GM23338 (cell line): ENCODE data around the gene UNC5A. TPM values are rescaled to one million over a fixed set of nuclear protein-coding genes. Genes with fewer than 3 reads are reported as not detected.

ENCODE experiments used
- ATAC-seq: fragments of 200-7000 bp; cut with Tn5 transposase; 3 replicates; pipeline ENCODE4 v1.9.1; 2020
- DNase-seq: peaks from one replicate; pipeline ENCODE4 v3.0.0-alpha.2; 2015; ENCODE audit warnings: low spot score
- H2AFZ ChIP-seq: fragments of 200-600 bp; sonication (generic); 2 replicates; pipeline ENCODE4 v1.8.0; 2016; ENCODE audit warnings: antibody characterized with exemption, mild to moderate bottlenecking, moderate library complexity
- H3F3A ChIP-seq: fragments of 200-600 bp; sonication (generic); replicated peaks from 2 replicates; pipeline ENCODE4 v1.8.0; 2017; ENCODE audit warnings: antibody characterized with exemption, mixed run types, low read depth
- H3K27ac ChIP-seq: fragments of 200-600 bp; sonication (generic); 2 replicates; pipeline ENCODE4 v1.6.1; 2016; ENCODE audit warnings: low read depth
- H3K27me3 ChIP-seq: fragments of 200-600 bp; sonication (generic); 2 replicates; pipeline ENCODE4 v1.8.0; 2016; ENCODE audit warnings: mild to moderate bottlenecking, mixed run types, moderate library complexity; ENCODE audit not compliant: insufficient read depth
- H3K36me3 ChIP-seq: fragments of 200-600 bp; sonication (generic); 2 replicates; pipeline ENCODE4 v1.8.0; 2016; ENCODE audit warnings: mild to moderate bottlenecking; ENCODE audit not compliant: insufficient read depth
- H3K4me1 ChIP-seq: fragments of 200-600 bp; sonication (generic); 2 replicates; pipeline ENCODE4 v1.8.0; 2016; ENCODE audit warnings: mild to moderate bottlenecking, moderate library complexity; ENCODE audit not compliant: insufficient read depth
- H3K4me2 ChIP-seq: fragments of 200-600 bp; sonication (generic); 2 replicates; pipeline ENCODE4 v1.7.1; 2017; ENCODE audit warnings: mixed run types
- H3K4me3 ChIP-seq: fragments of 200-600 bp; sonication (generic); 2 replicates; pipeline ENCODE4 v1.6.1; 2016; ENCODE audit warnings: mixed run types
- H3K79me2 ChIP-seq: fragments of 200-600 bp; sonication (generic); replicated peaks from 2 replicates; pipeline ENCODE4 v1.8.0; 2017; ENCODE audit warnings: mild to moderate bottlenecking; ENCODE audit not compliant: insufficient read depth
- H3K9me2 ChIP-seq: fragments of 200-600 bp; sonication (generic); 2 replicates; pipeline ENCODE4 v1.8.0; 2017; ENCODE audit not compliant: insufficient read depth
- H4K20me1 ChIP-seq: fragments of 200-600 bp; sonication (generic); replicated peaks from 2 replicates; pipeline ENCODE4 v1.8.0; 2017; ENCODE audit warnings: mild to moderate bottlenecking; ENCODE audit not compliant: insufficient read depth
- H3K27ac Mint-ChIP-seq: 2 replicates; pipeline ENCODE4 v1.8.0; 2020; ENCODE audit warnings: inconsistent platforms, mild to moderate bottlenecking, moderate library complexity, mixed read lengths
- H3K27me3 Mint-ChIP-seq: 3 replicates; pipeline ENCODE4 v1.8.0; 2022; ENCODE audit warnings: low read depth, mild to moderate bottlenecking, moderate library complexity, mixed read lengths, inconsistent platforms; ENCODE audit not compliant: insufficient read depth, poor library complexity
- H3K36me3 Mint-ChIP-seq: 3 replicates; pipeline ENCODE4 v1.8.0; 2021; ENCODE audit warnings: low read depth, mild to moderate bottlenecking, inconsistent platforms, moderate library complexity, mixed read lengths
- H3K4me1 Mint-ChIP-seq: 3 replicates; pipeline ENCODE4 v1.8.0; 2020; ENCODE audit warnings: mild to moderate bottlenecking, inconsistent platforms, mixed read lengths
- H3K4me3 Mint-ChIP-seq: 3 replicates; pipeline ENCODE4 v1.8.0; 2021; ENCODE audit warnings: moderate library complexity, mild to moderate bottlenecking, inconsistent platforms, mixed read lengths
- H3K9me3 Mint-ChIP-seq: 3 replicates; pipeline ENCODE4 v1.8.0; 2020; ENCODE audit warnings: moderate library complexity, mild to moderate bottlenecking, inconsistent platforms, mixed read lengths
- JUNB ChIP-seq: IDR thresholded peaks from one replicate; pipeline ENCODE4 v1.6.1; 2016; ENCODE audit warnings: antibody characterized with exemption; ENCODE audit not compliant: unreplicated experiment
- NANOG ChIP-seq: IDR thresholded peaks from 2 replicates; pipeline ENCODE4 v1.6.1; 2016; ENCODE audit warnings: antibody characterized with exemption, borderline replicate concordance
- POLR2AphosphoS5 ChIP-seq: IDR thresholded peaks from 2 replicates; pipeline ENCODE4 v1.6.1; 2016; ENCODE audit warnings: antibody characterized with exemption, low read depth
- STAT1 ChIP-seq: IDR thresholded peaks from one replicate; pipeline ENCODE4 v1.6.1; 2016; ENCODE audit warnings: antibody characterized with exemption; ENCODE audit not compliant: unreplicated experiment
- ZNF114 ChIP-seq: fragments of 250-450 bp; sonication (Bioruptor Pico); IDR thresholded peaks from 2 replicates; pipeline ENCODE4 v1.5.0; 2020; ENCODE audit warnings: mild to moderate bottlenecking, moderate library complexity
- ZNF331 ChIP-seq: fragments of 250-450 bp; sonication (Bioruptor Pico); IDR thresholded peaks from 2 replicates; pipeline ENCODE4 v1.5.0; 2020; ENCODE audit warnings: low read depth, mild to moderate bottlenecking, moderate library complexity
- ZNF462 ChIP-seq: fragments of 250-450 bp; sonication (Bioruptor Pico); IDR thresholded peaks from 2 replicates; pipeline ENCODE4 v1.5.0; 2020; ENCODE audit warnings: mild to moderate bottlenecking, moderate library complexity
- polyA plus RNA-seq: library from polyadenylated mRNA; unstranded; fragments of >200 nt; fragmentation: Nextera tagmentation; extraction: Ambion mirVana; gene quantifications from 2 replicates; pipeline ENCODE4 v1.2.1, GENCODE V29; 2016
- total RNA-seq: library from RNA; depleted of rRNA; stranded (reverse); fragments of >200 nt; shearing (Covaris generic); gene quantifications from 2 replicates; pipeline ENCODE4 v1.2.3, GENCODE V29; 2014
- TF ChIP-seq, protein P1 (sequence below): IDR thresholded peaks from 2 replicates; pipeline ENCODE4 v1.6.1; 2016; ENCODE audit warnings: antibody characterized with exemption
- TF ChIP-seq, protein P2 (sequence below): IDR thresholded peaks from one replicate; pipeline ENCODE4 v1.6.1; 2018; ENCODE audit warnings: antibody characterized with exemption; ENCODE audit not compliant: unreplicated experiment

UNC5A gene
- total and polyA plus RNA-seq, 2 experiments from 2014 or later = 0.92 to 3.9 TPM

GRCh38 chr5:176901260-176902101 lies 91.1 kb downstream of the UNC5A start:
- H3K27ac Mint-ChIP-seq = peak overlapping the region; percentile 63; the same call in 1 of the 2 replicates
- no peaks in the 10 kb centered on the region for H3K79me2 ChIP-seq
- H2AFZ ChIP-seq = no peak overlapping the region
- no peaks in the 10 kb centered on the region for H3F3A ChIP-seq
- no peak for DNase-seq
- no peak overlapping the region for H3K4me3 ChIP-seq
- peaks cover 22% of the 10 kb centered on the region for H3K4me1 Mint-ChIP-seq
- H3K9me3 Mint-ChIP-seq = no peaks in the 10 kb centered on the region
- H3K27me3 Mint-ChIP-seq = peaks cover 2% of the 10 kb centered on the region
- ATAC-seq = no peak
- H3K27me3 ChIP-seq = no peaks in the 10 kb centered on the region
- no peak overlapping the region for H3K4me2 ChIP-seq
- H3K9me2 ChIP-seq = no peaks in the 10 kb centered on the region
- no peak overlapping the region for H3K27ac ChIP-seq
- H3K36me3 Mint-ChIP-seq = peaks cover 33% of the 10 kb centered on the region
- no peak overlapping the region for H3K4me3 Mint-ChIP-seq
- H3K4me1 ChIP-seq = 0 out of 2 replicates have a peak, but pooled peaks cover 3% of the 10 kb centered on the region
- no peaks in the 10 kb centered on the region; the same call in 1 of the 2 replicates for H4K20me1 ChIP-seq
- TF ChIP-seq, protein P1, sequence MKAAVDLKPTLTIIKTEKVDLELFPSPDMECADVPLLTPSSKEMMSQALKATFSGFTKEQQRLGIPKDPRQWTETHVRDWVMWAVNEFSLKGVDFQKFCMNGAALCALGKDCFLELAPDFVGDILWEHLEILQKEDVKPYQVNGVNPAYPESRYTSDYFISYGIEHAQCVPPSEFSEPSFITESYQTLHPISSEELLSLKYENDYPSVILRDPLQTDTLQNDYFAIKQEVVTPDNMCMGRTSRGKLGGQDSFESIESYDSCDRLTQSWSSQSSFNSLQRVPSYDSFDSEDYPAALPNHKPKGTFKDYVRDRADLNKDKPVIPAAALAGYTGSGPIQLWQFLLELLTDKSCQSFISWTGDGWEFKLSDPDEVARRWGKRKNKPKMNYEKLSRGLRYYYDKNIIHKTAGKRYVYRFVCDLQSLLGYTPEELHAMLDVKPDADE = no peak
- TF ChIP-seq ZNF331 (CRISPR knock-in tag) = no peak
- TF ChIP-seq, protein P2, sequence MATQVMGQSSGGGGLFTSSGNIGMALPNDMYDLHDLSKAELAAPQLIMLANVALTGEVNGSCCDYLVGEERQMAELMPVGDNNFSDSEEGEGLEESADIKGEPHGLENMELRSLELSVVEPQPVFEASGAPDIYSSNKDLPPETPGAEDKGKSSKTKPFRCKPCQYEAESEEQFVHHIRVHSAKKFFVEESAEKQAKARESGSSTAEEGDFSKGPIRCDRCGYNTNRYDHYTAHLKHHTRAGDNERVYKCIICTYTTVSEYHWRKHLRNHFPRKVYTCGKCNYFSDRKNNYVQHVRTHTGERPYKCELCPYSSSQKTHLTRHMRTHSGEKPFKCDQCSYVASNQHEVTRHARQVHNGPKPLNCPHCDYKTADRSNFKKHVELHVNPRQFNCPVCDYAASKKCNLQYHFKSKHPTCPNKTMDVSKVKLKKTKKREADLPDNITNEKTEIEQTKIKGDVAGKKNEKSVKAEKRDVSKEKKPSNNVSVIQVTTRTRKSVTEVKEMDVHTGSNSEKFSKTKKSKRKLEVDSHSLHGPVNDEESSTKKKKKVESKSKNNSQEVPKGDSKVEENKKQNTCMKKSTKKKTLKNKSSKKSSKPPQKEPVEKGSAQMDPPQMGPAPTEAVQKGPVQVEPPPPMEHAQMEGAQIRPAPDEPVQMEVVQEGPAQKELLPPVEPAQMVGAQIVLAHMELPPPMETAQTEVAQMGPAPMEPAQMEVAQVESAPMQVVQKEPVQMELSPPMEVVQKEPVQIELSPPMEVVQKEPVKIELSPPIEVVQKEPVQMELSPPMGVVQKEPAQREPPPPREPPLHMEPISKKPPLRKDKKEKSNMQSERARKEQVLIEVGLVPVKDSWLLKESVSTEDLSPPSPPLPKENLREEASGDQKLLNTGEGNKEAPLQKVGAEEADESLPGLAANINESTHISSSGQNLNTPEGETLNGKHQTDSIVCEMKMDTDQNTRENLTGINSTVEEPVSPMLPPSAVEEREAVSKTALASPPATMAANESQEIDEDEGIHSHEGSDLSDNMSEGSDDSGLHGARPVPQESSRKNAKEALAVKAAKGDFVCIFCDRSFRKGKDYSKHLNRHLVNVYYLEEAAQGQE = no peak
- no peak for TF ChIP-seq ZNF114
- peaks cover 29% of the 10 kb centered on the region for H3K36me3 ChIP-seq

DNA sequence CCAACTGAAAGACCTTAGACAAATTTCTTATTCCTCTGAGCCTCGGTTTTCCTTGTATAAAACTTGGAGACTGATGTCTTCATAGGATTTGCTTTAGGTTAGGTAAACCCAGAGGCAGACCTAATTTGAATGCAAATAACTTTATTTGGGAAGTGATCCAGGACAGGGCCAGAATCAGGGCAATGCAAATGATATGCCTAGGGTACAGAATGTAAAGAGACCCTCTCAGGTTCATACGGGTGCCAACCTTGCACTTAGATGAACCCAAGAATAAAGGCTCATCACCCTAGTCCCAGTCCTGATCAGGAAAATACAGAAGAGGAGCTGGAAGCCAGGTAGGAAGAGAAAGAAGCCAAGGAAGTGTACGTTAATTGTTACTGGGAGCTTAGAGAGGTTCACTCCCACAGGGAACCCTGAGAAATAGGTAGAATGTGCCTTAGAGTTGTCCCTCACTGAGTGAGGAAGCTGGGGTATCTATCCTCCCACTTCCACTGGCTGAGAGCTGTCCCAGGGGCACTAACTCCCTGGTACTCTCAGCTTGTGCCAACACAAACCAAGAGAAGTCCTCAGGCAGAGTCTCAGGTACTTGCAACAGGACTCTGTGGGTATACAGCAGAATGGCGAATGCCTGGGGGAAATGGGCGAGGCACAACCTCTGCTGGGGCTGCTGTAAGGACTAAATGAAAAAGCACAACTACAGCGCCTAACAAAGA lies 91.9 kb downstream of the UNC5A start:
- Mint-ChIP-seq H3K4me1 (peaks cover 22% of the 10 kb centered on the region), H3K27me3 (peaks cover 2% of the 10 kb centered on the region), H3K4me3 (no peak overlapping the region), H3K36me3 (peaks cover 41% of the 10 kb centered on the region), H3K27ac (no peak overlapping the region), H3K9me3 (no peaks in the 10 kb centered on the region)
- DNase-seq = no peak
- peaks cover 35% of the 10 kb centered on the region for H3K36me3 ChIP-seq
- H3K4me3 ChIP-seq = no peak overlapping the region
- no peaks in the 10 kb centered on the region for H3F3A ChIP-seq
- H3K79me2 ChIP-seq = no peaks in the 10 kb centered on the region
- no peak overlapping the region for H2AFZ ChIP-seq
- no peak for ATAC-seq
- H4K20me1 ChIP-seq = no peaks in the 10 kb centered on the region; the same call in 1 of the 2 replicates
- H3K4me1 ChIP-seq = 0 out of 2 replicates have a peak, but pooled peaks cover 3% of the 10 kb centered on the region
- H3K9me2 ChIP-seq = no peaks in the 10 kb centered on the region
- H3K27ac ChIP-seq = no peak overlapping the region
- H3K27me3 ChIP-seq = no peaks in the 10 kb centered on the region
- H3K4me2 ChIP-seq = no peak overlapping the region
- TF ChIP-seq NANOG (no peak), ZNF462 (CRISPR knock-in tag) (no peak), STAT1 (no peak), ZNF114 (no peak), JUNB (no peak), POLR2AphosphoS5 (no peak)
